GM18508 (cell line): Measurements from ENCODE around the gene CEP131.
"Not testable (repeated sequence)": the region's sequence is repeated elsewhere in the genome, so short reads cannot be mapped to it uniquely, and the experiment has no call there.

Experiments
- ATAC-seq: cut with Tn5 transposase; IDR thresholded peaks from one replicate; pipeline ENCODE4 v1.9.1; 2021; ENCODE audit warnings: moderate number of reproducible peaks; ENCODE audit not compliant: insufficient read depth, unreplicated experiment

The CEP131 gene

DNA sequence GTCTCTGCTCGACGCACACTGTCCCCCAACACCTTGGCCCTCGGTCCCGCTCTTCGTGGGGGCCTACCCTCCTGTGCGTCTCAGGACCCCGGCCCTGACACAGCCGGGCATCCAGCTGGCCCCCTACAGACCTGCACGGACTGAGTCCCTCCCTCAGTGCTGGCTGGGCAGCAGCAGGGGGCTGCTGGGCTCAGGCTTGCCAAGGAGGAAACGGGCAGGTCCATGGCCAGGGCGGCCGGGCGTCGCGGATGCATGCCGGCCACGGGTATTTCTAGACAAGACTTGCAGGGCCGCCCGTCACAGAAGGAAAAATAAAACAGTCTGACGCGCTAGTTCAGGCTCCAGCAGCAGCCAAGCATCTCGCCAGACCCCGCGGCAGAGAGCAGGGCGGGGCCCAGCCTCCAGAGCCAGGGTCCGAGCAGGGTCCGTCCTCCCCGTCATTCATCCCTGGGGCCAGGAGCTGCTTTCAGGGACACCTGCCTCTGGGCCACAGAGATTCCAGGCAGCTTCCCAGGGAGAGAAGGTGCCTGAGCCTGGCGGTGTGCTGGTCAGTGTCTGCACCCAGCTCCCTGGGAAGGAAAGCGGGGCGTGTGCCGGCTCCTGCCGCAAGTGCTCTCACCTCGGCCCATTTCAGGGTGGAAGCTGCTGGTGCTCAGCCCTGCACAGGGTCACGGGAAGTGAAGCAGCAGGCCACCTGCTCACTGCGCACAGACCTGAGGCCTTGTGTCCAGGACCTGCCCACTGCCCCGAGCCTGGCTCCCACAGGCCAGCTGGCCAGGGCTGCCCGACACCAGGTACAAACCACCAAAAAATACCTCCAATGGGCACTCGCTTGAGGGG, 64.7 kb downstream of the CEP131 start:
- no peak for ATAC-seq

DNA sequence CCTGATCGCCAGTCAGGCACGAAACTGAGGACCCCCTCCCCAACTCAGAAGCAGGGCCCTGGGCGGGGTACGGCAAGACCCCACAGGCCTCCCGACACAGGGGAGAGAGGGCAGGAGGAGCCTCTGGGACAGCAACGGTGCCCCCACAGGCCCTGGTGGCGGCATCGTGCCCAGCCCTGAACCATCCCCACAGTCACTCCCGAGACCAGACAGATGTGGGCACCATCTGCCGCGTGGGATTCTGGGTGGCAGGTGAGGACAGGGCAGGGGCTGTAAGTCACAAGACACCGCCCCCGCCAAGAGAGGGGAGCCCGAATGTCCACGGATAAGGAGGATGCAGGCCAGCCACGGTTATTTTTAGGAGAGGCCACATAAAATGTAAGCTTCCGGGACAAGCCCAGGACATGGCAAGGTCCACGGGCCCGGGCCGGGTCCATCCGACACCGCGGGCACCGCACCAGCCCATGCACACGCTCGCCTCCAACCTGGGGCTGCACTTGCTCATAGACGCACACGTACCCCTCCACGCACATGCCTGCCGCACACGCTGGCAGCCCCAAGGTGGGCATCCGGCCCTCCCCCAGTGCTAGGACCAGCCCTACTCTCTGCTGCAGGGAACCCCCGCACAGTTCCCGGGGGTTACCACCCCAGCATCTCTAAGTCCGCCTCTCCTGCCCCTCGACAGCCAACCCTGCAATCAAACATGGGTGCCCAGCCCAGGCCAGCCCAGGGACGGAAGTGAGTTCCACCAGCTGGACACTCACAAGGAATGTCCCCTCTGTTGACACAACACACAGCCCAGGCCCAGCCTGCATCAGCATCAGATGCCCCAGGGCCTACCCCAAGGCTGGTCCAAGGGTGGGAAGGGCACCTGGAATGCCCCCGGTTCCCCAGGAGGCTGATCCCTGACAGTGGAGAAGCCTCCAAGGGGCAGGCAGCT, 65.6 kb downstream of the CEP131 start:
- no peak for ATAC-seq

DNA sequence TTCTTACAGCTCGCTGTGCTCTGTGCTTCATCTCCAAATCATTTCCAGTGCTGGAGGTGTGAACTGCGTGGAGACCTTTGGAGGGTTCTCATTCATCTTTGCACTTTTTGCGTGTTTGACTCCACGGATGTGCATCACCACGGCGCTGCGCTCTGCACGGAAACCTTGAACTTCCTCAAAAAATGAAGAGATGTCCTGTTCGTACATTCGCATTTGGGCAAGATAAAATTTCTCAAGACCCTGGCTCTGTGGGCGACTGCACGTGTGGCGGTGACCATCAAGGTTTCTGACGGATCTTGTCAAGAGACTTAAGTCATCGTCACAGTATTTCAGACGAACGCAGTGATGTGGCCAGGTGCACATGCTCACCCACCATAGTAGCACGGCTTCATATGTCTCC, 67.8 kb downstream of the CEP131 start:
- no peak for ATAC-seq

DNA sequence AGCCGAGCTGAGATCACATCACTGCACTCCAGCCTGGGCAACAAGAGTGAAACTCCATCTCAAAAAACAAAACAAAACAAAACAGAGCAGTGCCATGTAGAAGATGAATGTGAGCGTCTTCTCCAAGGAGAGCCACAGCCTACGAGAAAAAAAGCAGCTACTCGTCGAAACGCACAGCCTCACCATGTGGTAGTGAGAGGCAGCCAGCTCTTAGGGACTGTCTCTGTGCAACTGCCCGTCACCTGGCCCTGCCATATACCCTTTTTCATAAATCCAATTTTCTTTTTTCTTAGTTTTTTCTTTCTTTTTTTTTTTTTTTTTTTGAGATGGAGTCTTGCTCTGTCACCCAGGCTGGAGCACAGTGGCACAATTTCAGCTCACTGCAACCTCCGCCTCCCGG, 68.7 kb downstream of the CEP131 start:
- not testable (repeated sequence) for ATAC-seq

DNA sequence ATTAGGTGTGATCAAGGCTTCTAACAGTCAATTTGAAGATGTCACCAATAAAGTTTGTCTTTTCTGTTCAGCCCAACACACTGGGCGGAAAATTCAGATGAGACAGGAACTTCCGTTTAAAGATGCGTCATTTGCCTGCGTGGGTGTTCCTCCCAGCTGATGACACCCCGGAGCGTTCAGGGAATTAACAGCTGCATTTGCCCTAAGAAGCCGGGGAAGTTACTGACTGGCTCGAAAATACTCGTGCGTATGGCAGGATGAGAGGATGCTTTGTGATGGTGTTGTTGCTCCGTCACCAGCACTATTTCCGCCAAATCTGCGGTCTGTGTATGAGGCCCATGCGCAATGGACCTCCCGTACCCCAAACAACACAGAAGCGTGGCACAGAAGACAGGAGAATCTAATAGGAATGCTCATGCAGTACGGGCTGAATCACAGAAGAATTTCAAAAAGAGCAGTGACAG, 69.4 kb downstream of the CEP131 start:
- no peak for ATAC-seq

DNA sequence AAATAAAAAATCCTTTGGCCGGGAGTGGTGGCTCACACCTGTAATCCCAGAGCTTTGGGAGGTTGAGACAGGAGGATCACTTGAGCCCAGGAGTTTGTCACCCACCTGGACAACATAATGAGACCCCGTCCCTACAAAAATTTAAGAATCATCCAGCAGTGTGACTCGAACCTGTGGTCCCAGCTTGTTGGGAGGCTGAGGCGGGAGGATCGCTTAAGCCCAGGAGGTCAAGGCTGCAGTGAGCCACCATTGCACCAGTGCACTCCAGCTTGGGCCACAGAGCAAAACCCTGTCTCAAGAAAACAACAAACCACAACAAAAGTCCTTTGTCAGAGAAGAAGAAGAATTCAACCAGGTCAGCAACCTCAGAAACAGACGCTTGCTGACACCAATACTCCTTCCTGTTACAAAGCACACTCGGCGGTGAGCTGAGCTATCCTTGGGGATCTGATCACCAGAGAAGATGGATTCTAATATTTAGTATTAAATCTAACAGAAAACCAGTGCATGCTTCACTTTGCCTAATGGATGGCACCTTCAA, 70.4 kb downstream of the CEP131 start:
- ATAC-seq = no peak

DNA sequence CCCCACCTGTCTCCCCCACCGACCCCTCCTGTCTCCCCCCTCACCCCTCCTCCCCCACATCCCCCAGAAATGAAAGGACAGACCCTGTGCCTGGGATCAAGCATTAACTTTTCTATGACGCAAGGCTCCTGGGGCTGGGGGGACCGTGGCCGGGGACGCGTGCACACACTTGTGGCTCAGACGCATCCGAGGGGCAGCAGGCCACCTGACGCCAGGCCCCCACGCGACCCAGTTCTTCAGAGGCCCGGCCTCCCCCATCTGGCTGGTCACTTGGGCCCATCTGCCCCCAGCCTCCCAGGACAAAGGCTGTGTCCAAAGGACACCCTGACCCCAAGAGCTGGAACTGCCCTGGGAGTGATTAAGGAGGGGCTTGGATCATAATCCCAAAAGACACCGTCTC, 71.5 kb downstream of the CEP131 start:
- no peak for ATAC-seq

DNA sequence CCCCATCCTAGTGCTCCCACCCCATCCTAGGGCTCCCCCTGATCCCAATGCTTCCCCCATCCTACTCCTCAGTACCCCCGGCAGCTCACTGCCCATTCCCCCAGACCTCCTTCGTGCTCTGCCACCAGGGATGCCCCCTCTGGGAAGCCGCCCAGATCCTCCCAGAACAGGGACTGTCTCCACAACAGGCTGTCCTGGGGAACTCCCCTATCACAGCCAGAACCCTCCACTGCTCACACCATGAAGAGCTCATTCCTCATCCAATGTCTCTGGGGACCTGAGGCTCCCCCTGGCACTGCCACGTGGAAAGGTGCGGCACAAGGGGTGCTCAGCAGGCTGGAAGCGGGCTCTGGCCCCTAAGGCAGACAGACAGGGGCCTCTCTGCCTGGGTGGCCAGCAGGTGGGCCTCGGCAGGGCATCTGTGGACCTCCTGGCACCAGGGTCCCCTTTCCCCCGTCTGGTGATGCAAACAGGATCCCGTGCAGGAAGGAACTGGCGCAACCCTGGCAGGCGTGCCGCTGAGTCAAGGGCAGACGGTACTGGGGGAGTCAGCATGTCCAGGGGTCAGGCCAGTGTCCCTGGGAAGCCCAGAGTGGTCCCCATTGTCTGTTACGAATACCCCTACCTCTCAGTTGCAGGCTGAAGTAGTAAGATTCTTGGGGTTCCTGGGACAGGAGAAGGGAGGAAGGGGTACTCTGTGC, 72.2 kb downstream of the CEP131 start:
- no peak for ATAC-seq

DNA sequence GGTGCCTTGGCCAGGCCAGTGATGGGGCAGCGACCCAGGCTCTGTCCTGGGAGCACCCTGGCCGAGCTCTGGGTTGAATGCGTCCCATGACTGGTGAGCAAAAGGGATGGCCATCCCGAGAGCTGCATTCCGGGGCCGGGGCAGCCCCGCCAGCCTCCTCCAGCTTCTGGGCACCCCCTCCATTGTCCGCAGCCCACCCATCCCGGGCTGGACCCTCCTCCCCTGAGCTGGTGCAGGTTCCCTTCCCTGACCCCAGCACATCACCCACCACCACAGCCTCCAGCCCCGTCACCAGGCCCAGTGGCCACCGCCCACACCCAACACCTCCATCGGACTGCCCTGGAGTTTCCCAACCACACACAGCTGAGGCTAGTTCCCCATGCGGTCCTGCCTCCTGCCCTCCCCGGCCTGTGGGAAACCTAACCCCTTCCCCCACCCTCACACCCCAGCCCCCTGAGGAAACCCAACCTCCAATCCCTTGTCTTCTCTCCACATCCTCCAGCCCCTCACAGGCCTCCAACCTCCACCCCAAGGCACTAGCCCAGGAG, 73.7 kb downstream of the CEP131 start:
- ATAC-seq = no peak

DNA sequence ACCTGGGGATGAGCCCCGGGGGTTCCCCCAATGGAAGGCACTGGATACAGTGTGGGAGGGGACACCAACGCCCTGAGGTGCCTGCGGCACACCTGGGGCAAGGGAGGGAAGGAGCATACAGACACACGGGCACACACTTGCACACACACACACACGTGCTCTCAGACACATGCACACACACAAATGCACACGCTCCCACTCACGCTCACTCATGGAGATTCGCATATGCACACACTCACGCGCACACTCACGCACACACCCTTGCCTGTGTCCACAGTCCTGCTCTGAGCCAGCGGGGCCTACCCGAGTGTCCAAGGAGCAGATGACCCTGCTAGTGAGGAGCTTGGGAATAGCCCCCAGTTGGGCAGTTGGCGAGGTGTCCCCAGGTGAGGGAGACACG, 74.2 kb downstream of the CEP131 start:
- no peak for ATAC-seq

DNA sequence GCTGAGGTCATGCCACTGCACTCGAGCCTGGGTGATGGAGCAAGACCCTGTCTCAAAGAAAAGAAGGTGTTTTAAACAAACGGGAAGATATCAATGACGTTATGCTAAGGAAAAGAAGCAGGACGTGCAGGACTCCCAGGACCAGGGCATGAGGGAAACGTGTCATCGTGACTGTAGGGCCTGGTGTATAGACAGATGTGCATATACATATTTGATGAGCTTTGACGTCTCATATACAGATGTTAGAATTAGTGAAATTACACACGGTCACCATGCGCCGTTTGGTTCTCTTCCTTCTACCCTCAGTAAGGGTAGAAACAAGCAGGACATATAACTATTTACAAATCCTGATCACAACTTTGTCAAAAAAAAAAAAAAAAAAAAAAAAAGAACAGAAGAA, 75.1 kb downstream of the CEP131 start:
- ATAC-seq = no peak

DNA sequence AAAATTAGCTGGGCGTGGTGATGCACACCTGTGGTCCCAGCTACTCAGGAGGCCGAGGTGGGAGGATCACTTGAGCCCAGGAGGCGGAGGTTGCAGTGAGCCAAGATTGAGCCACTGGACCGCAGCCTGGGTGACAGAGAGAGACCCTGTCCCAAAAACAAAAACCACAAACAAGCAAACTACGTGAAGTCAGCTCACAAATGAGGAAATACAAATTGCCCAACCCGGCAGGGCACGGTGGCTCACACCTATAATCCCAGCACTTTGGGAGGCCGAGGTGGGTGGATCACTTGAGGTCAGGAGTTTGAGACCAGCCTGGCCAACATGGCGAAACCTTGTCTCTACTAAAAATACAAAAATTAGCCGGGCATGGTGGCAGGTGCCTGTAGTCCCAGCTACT, 76.6 kb downstream of the CEP131 start:
- not testable (repeated sequence) for ATAC-seq

DNA sequence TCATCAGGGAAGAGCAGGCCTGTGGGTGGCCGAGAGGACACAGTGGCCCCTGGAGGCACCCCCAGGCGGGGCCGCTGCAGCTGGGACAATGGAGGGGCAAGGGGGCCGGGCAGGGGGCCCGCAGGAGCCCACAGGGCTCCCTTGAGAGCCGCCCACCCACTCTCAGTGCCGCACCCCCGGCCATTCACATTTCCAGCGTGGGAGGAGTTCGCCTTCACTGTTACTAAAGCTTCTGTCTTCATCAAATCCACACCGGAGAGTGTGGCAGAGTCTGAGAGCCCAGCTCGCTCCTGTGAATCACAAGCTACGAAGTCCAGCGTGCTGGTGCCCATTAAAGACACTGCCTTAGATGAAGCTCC, 78.4 kb downstream of the CEP131 start:
- no peak for ATAC-seq

DNA sequence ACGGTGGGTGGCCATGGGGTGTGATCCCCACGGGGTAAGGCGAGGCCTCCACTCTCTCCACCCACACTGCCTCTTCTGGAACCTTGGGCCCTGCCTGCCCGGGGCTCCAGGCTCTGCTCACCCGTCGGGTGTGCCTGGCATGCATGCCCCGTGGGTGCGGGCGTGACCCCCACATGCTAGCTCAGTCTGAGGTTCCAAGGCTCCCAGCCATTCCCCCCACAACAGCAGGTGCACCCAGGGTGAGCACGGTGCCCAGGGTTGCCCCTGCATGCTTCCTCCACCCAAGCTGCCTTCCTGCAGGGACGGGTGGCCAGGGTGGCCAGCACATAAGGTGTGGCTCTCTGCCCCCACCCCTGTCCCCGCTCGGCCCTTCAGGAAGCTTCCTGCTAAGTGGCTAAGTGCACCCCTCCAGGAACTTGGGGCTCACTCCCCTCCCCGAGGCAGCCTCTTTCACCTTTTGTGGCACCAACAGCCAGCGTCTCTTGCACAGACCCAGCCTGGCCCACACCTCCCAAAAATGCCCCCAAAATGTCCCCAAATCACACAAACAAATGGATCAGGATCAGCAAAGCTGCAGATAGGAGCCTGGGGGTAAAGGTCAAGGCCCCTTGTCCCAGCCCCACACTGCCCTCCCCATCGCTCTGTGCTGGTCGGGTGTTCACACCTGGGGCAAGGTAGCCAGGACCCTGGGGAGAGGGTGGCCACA, 78.9 kb downstream of the CEP131 start:
- no peak for ATAC-seq

DNA sequence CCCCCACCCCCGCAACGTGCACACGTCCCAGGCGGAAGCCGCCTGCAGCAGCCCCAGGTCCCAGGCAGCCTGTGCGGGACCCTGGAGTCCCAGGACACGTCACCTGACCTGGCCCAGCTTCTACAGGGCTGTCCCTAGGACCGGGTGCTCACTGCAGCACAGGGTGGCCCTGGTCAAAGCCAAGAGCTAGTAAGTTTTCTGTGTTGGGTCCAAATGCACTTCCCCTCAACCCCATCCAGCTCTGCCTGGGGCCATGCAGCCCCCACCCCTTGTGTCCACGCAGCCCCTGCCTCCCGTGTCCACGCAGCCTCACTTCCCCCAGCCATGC, 79.6 kb downstream of the CEP131 start:
- no peak for ATAC-seq

DNA sequence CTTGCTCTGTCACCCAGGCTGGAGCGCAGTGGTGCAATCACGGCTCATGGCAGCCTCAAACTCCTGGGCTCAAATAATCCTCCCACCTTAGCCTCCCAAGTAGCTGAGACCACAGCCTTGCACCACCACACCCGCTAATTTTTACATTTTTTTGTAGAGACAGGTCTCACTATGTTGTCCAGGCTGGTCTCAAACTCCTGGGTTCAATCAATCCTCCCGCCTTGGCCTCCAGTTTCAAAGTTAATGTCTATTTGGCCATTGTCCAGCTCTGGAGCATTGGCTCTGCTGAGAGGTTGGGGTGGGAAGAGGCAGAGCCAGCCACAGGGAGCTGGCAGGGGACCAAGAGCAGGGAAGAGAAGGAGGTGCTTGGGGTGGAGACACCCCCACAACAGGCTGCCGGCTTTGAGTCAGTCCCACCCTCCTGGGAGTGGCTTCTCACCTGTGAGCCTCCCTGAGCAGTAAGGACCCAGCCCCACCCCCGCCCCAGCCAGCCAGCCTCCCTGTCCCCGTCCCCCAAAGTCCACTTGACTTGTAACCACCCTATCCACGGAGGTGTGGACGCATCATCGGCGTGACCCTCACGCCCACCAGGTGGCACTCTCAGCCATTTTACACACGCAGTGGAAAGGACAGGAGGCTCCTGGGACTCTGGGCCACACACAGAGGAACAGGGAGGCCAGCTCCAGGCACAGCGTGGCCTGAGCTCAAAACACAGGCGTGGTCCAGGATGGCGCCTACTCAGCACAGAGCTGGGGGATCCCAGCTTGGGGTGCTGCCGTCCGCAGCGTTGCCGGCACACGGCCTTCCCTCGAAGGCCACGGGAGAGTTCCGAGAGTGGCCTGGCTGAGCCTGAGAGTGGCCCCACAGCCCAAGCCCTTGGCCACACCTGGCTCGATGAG, 80.2 kb downstream of the CEP131 start:
- no peak for ATAC-seq

DNA sequence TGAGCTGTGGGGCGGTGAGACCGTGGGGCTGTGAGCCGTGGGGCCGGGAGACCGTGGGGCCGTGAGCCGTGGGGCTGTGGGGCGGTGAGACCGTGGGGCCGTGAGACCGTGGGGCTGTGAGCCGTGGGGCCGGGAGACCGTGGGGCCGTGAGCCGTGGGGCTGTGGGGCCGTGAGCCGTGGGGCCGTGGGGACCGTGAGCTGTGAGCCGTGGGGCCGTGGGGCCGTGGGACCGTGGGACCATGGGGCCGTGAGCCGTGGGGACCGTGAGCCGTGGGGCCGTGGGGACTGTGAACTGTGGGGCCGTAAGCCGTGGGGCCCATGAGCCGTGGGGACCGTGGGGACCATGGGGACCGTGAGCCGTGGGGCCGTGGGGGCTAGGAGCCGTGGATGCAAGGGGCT, 82.1 kb downstream of the CEP131 start:
- ATAC-seq = no peak

DNA sequence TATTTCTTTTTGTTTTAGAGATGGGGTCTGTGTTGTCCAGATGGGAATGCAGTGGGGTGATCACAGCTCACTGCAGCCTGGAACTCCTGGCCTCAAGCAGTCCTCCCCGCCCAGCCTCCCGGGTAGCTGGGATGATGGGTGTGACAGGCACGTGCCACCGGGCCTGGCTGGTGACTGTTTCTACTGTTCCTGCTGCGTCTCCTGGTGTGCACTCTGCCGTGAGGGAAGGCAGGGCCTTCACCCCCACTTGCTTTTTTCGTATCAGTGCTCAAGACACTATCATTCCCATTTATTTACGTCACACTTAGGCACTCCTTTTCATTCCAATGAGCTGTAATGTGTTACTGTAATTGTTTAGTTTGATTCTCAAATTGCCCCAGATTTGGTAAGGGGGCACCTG, 82.7 kb downstream of the CEP131 start:
- ATAC-seq = no peak
